GM12891 (cell line): ENCODE results near the gene AP4M1.

ENCODE experiments used
- DNase-seq: peaks from one replicate; pipeline ENCODE4 v3.0.0; 2011; ENCODE audit warnings: low spot score; ENCODE audit not compliant: insufficient read length
- FAIRE-seq: peaks from 2 replicates; lab custom pipeline; 2011; peaks lifted over from hg19 to GRCh38; lab: Jason Lieb, UNC
- PAX5 ChIP-seq: IDR thresholded peaks from 2 replicates; pipeline ENCODE4 v1.6.1; 2011; ENCODE audit warnings: low read length, moderate library complexity, mild to moderate bottlenecking; ENCODE audit not compliant: insufficient read depth, severe bottlenecking
- POLR2A ChIP-seq: IDR thresholded peaks from 2 replicates; pipeline ENCODE4 v1.6.1; 2011; ENCODE audit warnings: low read depth, low read length, control low read depth
- POLR2AphosphoS5 ChIP-seq: IDR thresholded peaks from 2 replicates; pipeline ENCODE4 v1.6.1; 2011; ENCODE audit warnings: low read depth, low read length, control low read depth
- POU2F2 ChIP-seq: IDR thresholded peaks from 2 replicates; pipeline ENCODE4 v1.6.1; 2011; ENCODE audit warnings: low read depth, mild to moderate bottlenecking, control low read depth, low read length, moderate library complexity
- SPI1 ChIP-seq: IDR thresholded peaks from 2 replicates; pipeline ENCODE4 v1.6.1; 2011; ENCODE audit warnings: low read depth, low read length, control low read depth
- TAF1 ChIP-seq: IDR thresholded peaks from 2 replicates; pipeline ENCODE4 v1.6.1; 2011; ENCODE audit warnings: low read depth, low read length, control low read depth

AP4M1 gene

GRCh38 chr7:100156331-100157068 is 55.1 kb downstream of the AP4M1 start:
- TF ChIP-seq POLR2A (no peak), POLR2AphosphoS5 (no peak), SPI1 (no peak)
- DNase-seq: no peak
- no peak for FAIRE-seq

DNA sequence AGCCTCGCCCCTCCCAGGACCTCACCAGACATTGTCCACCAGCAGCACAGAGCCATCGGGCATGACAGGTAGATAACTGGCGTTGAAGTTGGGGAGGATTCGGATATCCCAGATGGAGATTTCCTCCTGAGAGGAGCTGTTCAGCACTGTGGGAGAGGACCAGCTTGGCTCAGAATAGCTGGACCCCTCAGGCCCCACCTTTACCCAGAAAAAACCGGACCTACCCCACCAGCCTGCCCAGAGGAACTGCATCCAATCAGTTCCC is 55.6 kb downstream of the AP4M1 start:
- FAIRE-seq: no peak
- DNase-seq: no peak
- TF ChIP-seq PAX5: no peak
- TF ChIP-seq POLR2A: no peak
- no peak for TF ChIP-seq POLR2AphosphoS5
- no peak for TF ChIP-seq POU2F2

DNA sequence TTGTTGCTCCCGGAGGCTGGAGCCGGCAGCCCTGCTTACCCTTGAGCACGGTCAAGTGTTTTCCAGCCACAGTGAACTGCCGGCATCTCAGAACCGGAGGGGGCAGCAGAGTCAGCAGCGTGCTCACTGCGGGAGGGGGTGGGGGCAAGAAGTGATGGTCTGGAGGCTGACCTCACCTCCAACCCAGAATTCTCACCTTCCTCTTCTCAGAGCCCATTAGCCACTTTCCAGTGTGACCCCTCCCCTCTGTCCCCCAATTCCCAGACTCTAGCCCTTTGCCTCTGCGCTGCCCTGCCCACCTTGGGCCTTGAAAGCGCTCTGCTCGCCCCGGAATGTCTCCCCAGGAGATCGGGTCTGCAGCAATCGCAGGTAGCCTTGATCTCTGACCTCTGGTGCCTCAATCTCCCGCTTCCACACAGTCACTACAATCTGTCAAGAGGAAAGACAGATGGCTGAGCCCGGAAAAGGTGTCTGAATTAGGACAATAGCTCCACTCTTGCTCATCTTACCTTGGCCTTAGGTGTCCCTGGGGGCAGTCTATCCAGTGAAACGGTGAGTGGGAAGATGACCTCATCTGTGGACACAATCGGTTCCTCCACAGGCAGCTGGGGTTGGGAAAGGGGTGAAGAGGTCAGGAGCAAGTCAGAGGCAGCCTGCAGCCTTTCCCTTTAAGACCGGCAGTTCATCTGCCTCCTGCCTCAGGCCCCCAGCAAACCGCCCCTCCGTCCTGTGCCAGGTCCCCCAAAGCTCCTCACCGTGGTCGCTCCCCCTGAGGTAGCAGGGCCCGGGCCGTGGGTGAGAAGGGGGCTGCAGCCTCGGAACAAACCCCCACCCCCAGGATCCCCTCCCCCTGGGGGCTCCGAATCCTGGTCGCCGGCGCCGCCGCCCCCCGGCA is 56.1 kb downstream of the AP4M1 start:
- no peak for TF ChIP-seq POU2F2
- no peak for TF ChIP-seq TAF1
- FAIRE-seq (no peak), DNase-seq (no peak)
